NCI-H187 treated with DMSO at 0.1 percent for 48 hours (cell line): ENCODE measurements around the gene RSPH9.
"Not testable (repeated sequence)": the region's sequence is repeated elsewhere in the genome, so short reads cannot be mapped to it uniquely, and the experiment has no call there.

ENCODE experiments used
- DNase-seq: peaks from one replicate; lab custom pipeline; 2025; lab: John Stamatoyannopoulos, UW

The RSPH9 gene

GRCh38 chr6:43687079-43687436 is 42.2 kb downstream of the RSPH9 start:
- DNase-seq, result no peak

GRCh38 chr6:43687437-43688347 is 42.9 kb downstream of the RSPH9 start, which contains the start of gene MRPS18A:
Gene MRPS18A (minus strand): TSS chr6:43687791. CDS start chr6:43687779, 12 bp downstream.
- DNase-seq, result peak; percentile 53

GRCh38 chr6:43689421-43689820 is 44.6 kb downstream of the RSPH9 start:
- no peak for DNase-seq

GRCh38 chr6:43695215-43695966 is 50.6 kb downstream of the RSPH9 start:
- DNase-seq, result peak; percentile 9

- DNase-seq, result no peak
Observed at GRCh38 chr6:43695967-43696291, 51.1 kb downstream of the RSPH9 start.

GRCh38 chr6:43697421-43697820 is 52.6 kb downstream of the RSPH9 start:
- DNase-seq, result no peak

GRCh38 chr6:43698584-43699349 is 53.9 kb downstream of the RSPH9 start:
- DNase-seq, result no peak

GRCh38 chr6:43699564-43700186 is 54.8 kb downstream of the RSPH9 start:
- DNase-seq, result no peak

- not testable (repeated sequence) for DNase-seq
Observed at GRCh38 chr6:43700939-43701560, 56.2 kb downstream of the RSPH9 start.

GRCh38 chr6:43702171-43702533 is 57.3 kb downstream of the RSPH9 start:
- DNase-seq, result no peak

- no peak for DNase-seq
Observed at GRCh38 chr6:43702534-43703440, 58.0 kb downstream of the RSPH9 start.

GRCh38 chr6:43703512-43704429 is 58.9 kb downstream of the RSPH9 start:
- DNase-seq, result no peak

- DNase-seq, result no peak
Observed at GRCh38 chr6:43705996-43706395, 61.2 kb downstream of the RSPH9 start.

GRCh38 chr6:43706788-43707187 is 62.0 kb downstream of the RSPH9 start:
- DNase-seq, result no peak

- no peak for DNase-seq
Observed at GRCh38 chr6:43707269-43707668, 62.4 kb downstream of the RSPH9 start.

GRCh38 chr6:43707767-43708166 is 62.9 kb downstream of the RSPH9 start:
- DNase-seq, result no peak

GRCh38 chr6:43708860-43709653 is 64.2 kb downstream of the RSPH9 start:
- DNase-seq, result no peak

- no peak for DNase-seq
Observed at GRCh38 chr6:43709654-43710303, 64.9 kb downstream of the RSPH9 start.
